Measurements from ENCODE around the gene PROSER3.

PROSER3 gene

GRCh38 chr19:35777961-35778360 is 20.0 kb downstream of the PROSER3 start:
- no peak for DNase-seq

- no peak for DNase-seq
These were observed 21.1 kb downstream of the PROSER3 start for GRCh38 chr19:35779033-35779432.

- no peak for DNase-seq
These were observed 22.1 kb downstream of the PROSER3 start for GRCh38 chr19:35780058-35780457.

- no peak for DNase-seq
These were observed 22.7 kb downstream of the PROSER3 start for GRCh38 chr19:35780717-35781116.

- DNase-seq = no peak
These were observed 23.7 kb downstream of the PROSER3 start for GRCh38 chr19:35781650-35782049.

GRCh38 chr19:35782589-35782988 is 24.6 kb downstream of the PROSER3 start:
- no peak for DNase-seq

- no peak for DNase-seq
These were observed 25.8 kb downstream of the PROSER3 start for GRCh38 chr19:35783469-35784434.

- no peak for DNase-seq
These were observed 26.7 kb downstream of the PROSER3 start for GRCh38 chr19:35784503-35785338.

- no peak for DNase-seq
These were observed 27.3 kb downstream of the PROSER3 start for GRCh38 chr19:35785339-35785627.

- DNase-seq = no peak
These were observed 28.6 kb downstream of the PROSER3 start for GRCh38 chr19:35786299-35787160.

- DNase-seq = no peak
These were observed 29.3 kb downstream of the PROSER3 start for GRCh38 chr19:35787227-35787799.

- DNase-seq = no peak
These were observed 30.4 kb downstream of the PROSER3 start for GRCh38 chr19:35788205-35788960.

GRCh38 chr19:35789195-35789977 is 31.4 kb downstream of the PROSER3 start:
- DNase-seq = no peak

GRCh38 chr19:35789978-35790944 is 32.3 kb downstream of the PROSER3 start:
- DNase-seq = no peak

GRCh38 chr19:35790981-35791813 is 33.2 kb downstream of the PROSER3 start:
- no peak for DNase-seq

GRCh38 chr19:35791814-35792279 is 33.9 kb downstream of the PROSER3 start:
- no peak for DNase-seq

- no peak for DNase-seq
These were observed 34.3 kb downstream of the PROSER3 start for GRCh38 chr19:35792312-35792711.

GRCh38 chr19:35792888-35793287 is 34.9 kb downstream of the PROSER3 start:
- DNase-seq = no peak

Data from suppressor macrophage (primary cell).